Loucy (cell line): ENCODE results near the gene GBF1.

Experiments used
- H2AFZ ChIP-seq: fragments of 200-600 bp; sonication (generic); 2 replicates; pipeline ENCODE4 v1.6.0; 2016; ENCODE audit warnings: antibody characterized with exemption, mild to moderate bottlenecking, low read length, moderate library complexity
- H3F3A ChIP-seq: fragments of 200-600 bp; 2 replicates; pipeline ENCODE4 v1.6.0; 2016; ENCODE audit warnings: antibody characterized with exemption, low read depth, mild to moderate bottlenecking
- H3K27me3 ChIP-seq: fragments of 200-600 bp; sonication (generic); 2 replicates; pipeline ENCODE4 v1.6.1; 2014; ENCODE audit warnings: low read length, mild to moderate bottlenecking; ENCODE audit not compliant: insufficient read depth, poor library complexity, severe bottlenecking
- H3K36me3 ChIP-seq: fragments of 200-600 bp; sonication (generic); 2 replicates; pipeline ENCODE4 v1.6.1; 2016; ENCODE audit warnings: low read length; ENCODE audit not compliant: insufficient read depth
- H3K4me1 ChIP-seq: fragments of 200-600 bp; sonication (generic); 2 replicates; pipeline ENCODE4 v1.5.1; 2014; ENCODE audit warnings: low read length, mild to moderate bottlenecking; ENCODE audit not compliant: insufficient read depth, poor library complexity, severe bottlenecking
- H3K4me2 ChIP-seq: fragments of 200-600 bp; sonication (generic); 2 replicates; pipeline ENCODE4 v1.6.0; 2014; ENCODE audit warnings: antibody characterized with exemption, low read length, low read depth, mild to moderate bottlenecking; ENCODE audit not compliant: poor library complexity, severe bottlenecking
- H3K4me3 ChIP-seq: fragments of 200-600 bp; sonication (generic); 2 replicates; pipeline ENCODE4 v1.5.1; 2014; ENCODE audit warnings: low read length, mild to moderate bottlenecking, mixed read lengths; ENCODE audit not compliant: poor library complexity, severe bottlenecking
- H3K79me2 ChIP-seq: fragments of 200-600 bp; sonication (generic); 2 replicates; pipeline ENCODE4 v1.6.1; 2014; ENCODE audit warnings: low read length; ENCODE audit not compliant: insufficient read depth
- H3K9ac ChIP-seq: fragments of 200-600 bp; sonication (generic); 2 replicates; pipeline ENCODE4 v1.6.0; 2014; ENCODE audit warnings: mild to moderate bottlenecking, low read depth, low read length, moderate library complexity; ENCODE audit not compliant: poor library complexity, severe bottlenecking
- H3K9me2 ChIP-seq: fragments of 200-600 bp; sonication (generic); replicated peaks from 2 replicates; pipeline ENCODE4 v1.6.1; 2016; ENCODE audit warnings: low read depth, low read length, mixed read lengths
- H3K9me3 ChIP-seq: fragments of 200-600 bp; sonication (generic); 2 replicates; pipeline ENCODE4 v1.6.1; 2014; ENCODE audit warnings: mild to moderate bottlenecking, antibody characterized with exemption, low read length, low read depth; ENCODE audit not compliant: insufficient read depth
- H4K20me1 ChIP-seq: fragments of 200-600 bp; sonication (generic); 2 replicates; pipeline ENCODE4 v1.6.0; 2014; ENCODE audit warnings: antibody characterized with exemption, low read length, mild to moderate bottlenecking; ENCODE audit not compliant: insufficient read depth, poor library complexity, severe bottlenecking
- EZH2phosphoT487 ChIP-seq: fragments of 200-600 bp; IDR thresholded peaks from 2 replicates; pipeline ENCODE4 v1.6.1; 2018; ENCODE audit warnings: antibody characterized with exemption, mild to moderate bottlenecking, moderate library complexity, borderline replicate concordance
- TF ChIP-seq, protein P1 (sequence below): fragments of 200-600 bp; sonication (generic); conservative IDR thresholded peaks from 2 replicates; pipeline ENCODE4 v1.5.1; 2014; ENCODE audit warnings: mild to moderate bottlenecking, antibody characterized with exemption, low read length

GBF1 gene, protein sequence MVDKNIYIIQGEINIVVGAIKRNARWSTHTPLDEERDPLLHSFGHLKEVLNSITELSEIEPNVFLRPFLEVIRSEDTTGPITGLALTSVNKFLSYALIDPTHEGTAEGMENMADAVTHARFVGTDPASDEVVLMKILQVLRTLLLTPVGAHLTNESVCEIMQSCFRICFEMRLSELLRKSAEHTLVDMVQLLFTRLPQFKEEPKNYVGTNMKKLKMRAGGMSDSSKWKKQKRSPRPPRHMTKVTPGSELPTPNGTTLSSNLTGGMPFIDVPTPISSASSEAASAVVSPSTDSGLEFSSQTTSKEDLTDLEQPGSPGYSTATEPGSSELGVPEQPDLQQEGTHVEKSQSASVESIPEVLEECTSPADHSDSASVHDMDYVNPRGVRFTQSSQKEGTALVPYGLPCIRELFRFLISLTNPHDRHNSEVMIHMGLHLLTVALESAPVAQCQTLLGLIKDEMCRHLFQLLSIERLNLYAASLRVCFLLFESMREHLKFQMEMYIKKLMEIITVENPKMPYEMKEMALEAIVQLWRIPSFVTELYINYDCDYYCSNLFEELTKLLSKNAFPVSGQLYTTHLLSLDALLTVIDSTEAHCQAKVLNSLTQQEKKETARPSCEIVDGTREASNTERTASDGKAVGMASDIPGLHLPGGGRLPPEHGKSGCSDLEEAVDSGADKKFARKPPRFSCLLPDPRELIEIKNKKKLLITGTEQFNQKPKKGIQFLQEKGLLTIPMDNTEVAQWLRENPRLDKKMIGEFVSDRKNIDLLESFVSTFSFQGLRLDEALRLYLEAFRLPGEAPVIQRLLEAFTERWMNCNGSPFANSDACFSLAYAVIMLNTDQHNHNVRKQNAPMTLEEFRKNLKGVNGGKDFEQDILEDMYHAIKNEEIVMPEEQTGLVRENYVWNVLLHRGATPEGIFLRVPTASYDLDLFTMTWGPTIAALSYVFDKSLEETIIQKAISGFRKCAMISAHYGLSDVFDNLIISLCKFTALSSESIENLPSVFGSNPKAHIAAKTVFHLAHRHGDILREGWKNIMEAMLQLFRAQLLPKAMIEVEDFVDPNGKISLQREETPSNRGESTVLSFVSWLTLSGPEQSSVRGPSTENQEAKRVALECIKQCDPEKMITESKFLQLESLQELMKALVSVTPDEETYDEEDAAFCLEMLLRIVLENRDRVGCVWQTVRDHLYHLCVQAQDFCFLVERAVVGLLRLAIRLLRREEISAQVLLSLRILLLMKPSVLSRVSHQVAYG (N-terminal part only)

DNA sequence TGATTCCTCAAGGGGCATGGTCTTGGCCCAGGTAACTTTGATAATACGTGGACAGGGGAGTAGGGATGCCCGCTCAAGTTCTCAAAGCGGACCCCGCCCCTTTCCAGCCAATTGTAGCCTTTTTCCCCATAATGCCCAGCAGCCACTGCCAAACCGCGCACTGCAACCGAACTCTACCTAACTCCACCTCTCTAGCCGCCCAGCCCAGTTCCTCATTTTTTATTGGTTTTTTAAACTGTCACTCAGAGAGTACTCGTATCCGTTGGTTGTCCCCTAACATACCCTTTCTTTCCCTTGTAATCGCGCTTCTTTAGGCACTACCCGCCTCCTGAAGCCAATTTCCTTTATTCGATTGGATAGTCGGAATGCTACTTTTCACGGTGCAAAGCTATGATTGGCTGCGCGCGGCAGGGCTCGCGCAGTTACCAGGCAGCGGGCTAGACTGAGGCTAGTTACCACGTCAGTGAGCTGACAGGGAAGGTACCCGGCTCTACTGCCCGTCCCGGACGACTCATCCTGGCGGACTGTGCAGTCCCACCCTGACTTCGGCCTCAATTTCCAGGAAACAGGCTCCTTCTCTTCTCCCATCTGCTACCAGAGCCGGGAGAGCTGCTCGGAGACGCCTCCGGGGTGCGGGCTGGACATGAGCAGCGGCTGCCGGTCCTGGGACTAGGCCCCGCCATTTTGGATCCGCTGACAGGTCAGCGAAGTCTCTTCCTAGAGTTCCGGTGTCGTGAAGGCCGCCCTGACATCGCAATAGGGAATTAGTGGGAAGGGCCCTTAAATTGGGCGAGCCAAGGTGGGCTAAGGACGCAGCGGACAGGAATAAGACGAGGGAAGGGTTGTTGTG is at the start of gene GBF1:
Gene GBF1 (plus strand): TSS at position 451 of the 850 bp plus-strand sequence. CDS start 13,407 bp downstream, outside the sequence.
- peaks cover 49% of the 10 kb centered on the region for H3K79me2 ChIP-seq
- H3K4me2 ChIP-seq = peak within 1 kb of the TSS; percentile 93
- no peaks in the 10 kb centered on the region for H3K9me3 ChIP-seq
- no peak for TF ChIP-seq EZH2phosphoT487
- TF ChIP-seq, protein P1, sequence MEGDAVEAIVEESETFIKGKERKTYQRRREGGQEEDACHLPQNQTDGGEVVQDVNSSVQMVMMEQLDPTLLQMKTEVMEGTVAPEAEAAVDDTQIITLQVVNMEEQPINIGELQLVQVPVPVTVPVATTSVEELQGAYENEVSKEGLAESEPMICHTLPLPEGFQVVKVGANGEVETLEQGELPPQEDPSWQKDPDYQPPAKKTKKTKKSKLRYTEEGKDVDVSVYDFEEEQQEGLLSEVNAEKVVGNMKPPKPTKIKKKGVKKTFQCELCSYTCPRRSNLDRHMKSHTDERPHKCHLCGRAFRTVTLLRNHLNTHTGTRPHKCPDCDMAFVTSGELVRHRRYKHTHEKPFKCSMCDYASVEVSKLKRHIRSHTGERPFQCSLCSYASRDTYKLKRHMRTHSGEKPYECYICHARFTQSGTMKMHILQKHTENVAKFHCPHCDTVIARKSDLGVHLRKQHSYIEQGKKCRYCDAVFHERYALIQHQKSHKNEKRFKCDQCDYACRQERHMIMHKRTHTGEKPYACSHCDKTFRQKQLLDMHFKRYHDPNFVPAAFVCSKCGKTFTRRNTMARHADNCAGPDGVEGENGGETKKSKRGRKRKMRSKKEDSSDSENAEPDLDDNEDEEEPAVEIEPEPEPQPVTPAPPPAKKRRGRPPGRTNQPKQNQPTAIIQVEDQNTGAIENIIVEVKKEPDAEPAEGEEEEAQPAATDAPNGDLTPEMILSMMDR = no peak
- peaks cover 47% of the 10 kb centered on the region for H4K20me1 ChIP-seq
- H3K27me3 ChIP-seq = no peaks in the 10 kb centered on the region
- H3K9me2 ChIP-seq = no peaks in the 10 kb centered on the region
- H3F3A ChIP-seq = no peaks in the 10 kb centered on the region
- H2AFZ ChIP-seq = peak within 1 kb of the TSS; percentile 89
- H3K9ac ChIP-seq = peak within 1 kb of the TSS; percentile 73
- H3K4me1 ChIP-seq = peaks cover 37% of the 10 kb centered on the region
- peak within 1 kb of the TSS; percentile 92 for H3K4me3 ChIP-seq
- H3K36me3 ChIP-seq = no peaks in the 10 kb centered on the region

DNA sequence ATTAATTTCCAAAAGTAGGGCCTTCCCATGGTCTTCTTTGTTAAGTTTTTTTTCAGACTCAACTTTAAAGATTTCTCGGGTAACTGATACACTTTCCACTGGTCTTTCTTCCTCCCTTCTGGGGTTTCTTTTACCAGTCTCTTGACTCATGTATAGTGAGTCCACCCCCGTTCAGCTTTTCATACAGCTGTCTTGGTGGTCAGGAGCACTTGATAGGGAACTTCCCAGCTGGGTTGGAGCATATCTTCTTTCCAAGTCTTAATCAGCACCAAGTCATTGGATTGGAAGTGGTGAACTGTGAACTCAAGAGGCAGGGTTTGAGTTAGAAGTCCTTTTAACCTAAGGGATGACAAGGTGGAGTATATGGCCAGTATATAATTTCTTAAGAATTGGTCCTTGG is 48.4 kb upstream of the GBF1 start:
- H3K27me3 ChIP-seq = no peaks in the 10 kb centered on the region
- H3F3A ChIP-seq = no peaks in the 10 kb centered on the region
- no peak overlapping the region for H2AFZ ChIP-seq
- no peaks in the 10 kb centered on the region for H4K20me1 ChIP-seq
- no peaks in the 10 kb centered on the region for H3K79me2 ChIP-seq
- no peaks in the 10 kb centered on the region for H3K4me1 ChIP-seq
- H3K4me2 ChIP-seq = no peak overlapping the region
- no peak overlapping the region for H3K4me3 ChIP-seq
- H3K36me3 ChIP-seq = no peaks in the 10 kb centered on the region
- no peaks in the 10 kb centered on the region for H3K9me3 ChIP-seq
- H3K9ac ChIP-seq = no peak overlapping the region
- no peaks in the 10 kb centered on the region for H3K9me2 ChIP-seq
- TF ChIP-seq, protein P1 = no peak
- no peak for TF ChIP-seq EZH2phosphoT487

DNA sequence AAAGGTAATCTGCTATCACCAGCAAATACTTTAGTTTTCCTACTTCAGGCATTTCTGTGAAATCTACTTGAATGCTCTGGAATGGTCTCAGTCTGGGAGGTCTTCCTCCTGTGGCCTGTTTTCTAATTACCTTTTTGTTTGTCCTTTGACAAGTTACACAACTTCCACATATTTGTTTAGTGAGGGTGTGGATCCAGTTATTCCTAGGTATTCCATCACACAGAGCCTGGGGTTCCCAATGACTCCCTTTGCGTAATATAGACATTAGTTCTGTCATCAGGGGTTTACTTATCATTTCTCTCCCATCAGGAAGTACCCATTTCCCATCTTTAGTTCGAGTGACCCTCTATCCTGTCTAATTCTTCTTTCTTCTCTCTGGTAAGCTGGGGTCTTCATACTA is 47.3 kb upstream of the GBF1 start:
- Histone ChIP-seq H3K4me2 (no peak overlapping the region), H3K9me3 (no peaks in the 10 kb centered on the region), H3K9me2 (no peaks in the 10 kb centered on the region), H4K20me1 (no peaks in the 10 kb centered on the region), H3K36me3 (no peaks in the 10 kb centered on the region), H2AFZ (no peak overlapping the region), H3F3A (no peaks in the 10 kb centered on the region), H3K4me3 (no peak overlapping the region), H3K4me1 (no peaks in the 10 kb centered on the region), H3K79me2 (no peaks in the 10 kb centered on the region), H3K9ac (no peak overlapping the region), H3K27me3 (no peaks in the 10 kb centered on the region)
- TF ChIP-seq, protein P1 = no peak
- TF ChIP-seq EZH2phosphoT487 = no peak
